H9 (cell line): ENCODE measurements around the gene DNAH8. TPM values are rescaled to one million over a fixed set of nuclear protein-coding genes. Genes with fewer than 3 reads are reported as not detected.

Source experiments
- DNase-seq: peaks from one replicate; pipeline ENCODE4 v3.0.0-alpha.2; 2017
- H2AFZ ChIP-seq: one replicate; pipeline ENCODE4 v1.6.1; 2013; ENCODE audit warnings: mild to moderate bottlenecking, low read length, control low read depth, moderate library complexity
- H2AK5ac ChIP-seq: 2 replicates; pipeline ENCODE4 v1.6.1; 2013; ENCODE audit warnings: low read length, control low read depth, mixed read lengths; ENCODE audit not compliant: insufficient read length
- H2BK120ac ChIP-seq: one replicate; pipeline ENCODE4 v1.6.1; 2013; ENCODE audit warnings: low read depth, mild to moderate bottlenecking, low read length, control low read depth, inconsistent platforms; ENCODE audit not compliant: poor library complexity, severe bottlenecking
- H2BK12ac ChIP-seq: 2 replicates; pipeline ENCODE4 v1.6.1; 2013; ENCODE audit warnings: low read length, control low read depth, mixed read lengths, low read depth; ENCODE audit not compliant: insufficient read length
- H2BK15ac ChIP-seq: 2 replicates; pipeline ENCODE4 v1.6.1; 2013; ENCODE audit warnings: low read depth, low read length, control low read depth
- H2BK20ac ChIP-seq: one replicate; pipeline ENCODE4 v1.6.1; 2013; ENCODE audit warnings: low read depth, mild to moderate bottlenecking, low read length, control low read depth, inconsistent platforms; ENCODE audit not compliant: poor library complexity, severe bottlenecking
- H2BK5ac ChIP-seq: 2 replicates; pipeline ENCODE4 v1.6.1; 2013; ENCODE audit warnings: low read length, control low read depth, mixed read lengths; ENCODE audit not compliant: insufficient read length
- H3K14ac ChIP-seq: 2 replicates; pipeline ENCODE4 v1.6.1; 2013; ENCODE audit warnings: low read length, control low read depth; ENCODE audit not compliant: insufficient read depth
- H3K18ac ChIP-seq: 2 replicates; pipeline ENCODE4 v1.6.1; 2013; ENCODE audit warnings: low read depth, mild to moderate bottlenecking, mixed read lengths, low read length, control low read depth; ENCODE audit not compliant: insufficient read length
- H3K23ac ChIP-seq: 2 replicates; pipeline ENCODE4 v1.6.1; 2013; ENCODE audit warnings: low read length, control low read depth, mixed read lengths, low read depth; ENCODE audit not compliant: insufficient read length
- H3K23me2 ChIP-seq: 2 replicates; pipeline ENCODE4 v1.6.1; 2013; ENCODE audit warnings: low read depth, mild to moderate bottlenecking, mixed read lengths, low read length, control low read depth; ENCODE audit not compliant: insufficient read length, poor library complexity, severe bottlenecking
- H3K27ac ChIP-seq: 2 replicates; pipeline ENCODE4 v1.5.1; 2013; ENCODE audit warnings: low read length, control low read depth, mixed read lengths, low read depth; ENCODE audit not compliant: insufficient read length
- H3K27me3 ChIP-seq: 2 replicates; pipeline ENCODE4 v1.6.1; 2013; ENCODE audit warnings: low read length, control low read depth, inconsistent platforms; ENCODE audit not compliant: insufficient read depth
- H3K4ac ChIP-seq: 2 replicates; pipeline ENCODE4 v1.6.1; 2013; ENCODE audit warnings: low read depth, mild to moderate bottlenecking, control low read depth, inconsistent platforms, low read length, moderate library complexity
- H3K4me1 ChIP-seq: 2 replicates; pipeline ENCODE4 v1.6.1; 2013; ENCODE audit warnings: low read length, control low read depth, inconsistent platforms; ENCODE audit not compliant: insufficient read depth
- H3K4me2 ChIP-seq: 2 replicates; pipeline ENCODE4 v1.6.1; 2013; ENCODE audit warnings: low read length, control low read depth, mixed read lengths; ENCODE audit not compliant: insufficient read length, insufficient read depth
- H3K56ac ChIP-seq: 2 replicates; pipeline ENCODE4 v1.6.1; 2013; ENCODE audit warnings: low read depth, mild to moderate bottlenecking, mixed read lengths, low read length, control low read depth; ENCODE audit not compliant: insufficient read length
- H3K79me1 ChIP-seq: 2 replicates; pipeline ENCODE4 v1.6.1; 2013; ENCODE audit warnings: low read depth, mild to moderate bottlenecking, moderate library complexity, low read length, control low read depth, inconsistent platforms; ENCODE audit not compliant: insufficient read depth, poor library complexity, severe bottlenecking
- H3K79me2 ChIP-seq: 2 replicates; pipeline ENCODE4 v1.6.1; 2013; ENCODE audit warnings: low read length, control low read depth, inconsistent platforms; ENCODE audit not compliant: insufficient read depth
- H3K9ac ChIP-seq: 2 replicates; pipeline ENCODE4 v1.6.1; 2013; ENCODE audit warnings: low read length, control low read depth, mixed read lengths; ENCODE audit not compliant: insufficient read length; ENCODE audit errors: extremely low read depth
- H3K9me3 ChIP-seq: one replicate; pipeline ENCODE4 v1.6.1; 2013; ENCODE audit warnings: low read depth, low read length, inconsistent platforms; ENCODE audit not compliant: control insufficient read depth
- H3T11ph ChIP-seq: one replicate; pipeline ENCODE4 v1.6.1; 2013; ENCODE audit warnings: mild to moderate bottlenecking, low read length, control low read depth, inconsistent platforms
- H4K20me1 ChIP-seq: one replicate; pipeline ENCODE4 v1.6.1; 2013; ENCODE audit not compliant: control insufficient read depth, insufficient read length, insufficient read depth
- H4K5ac ChIP-seq: 2 replicates; pipeline ENCODE4 v1.6.1; 2013; ENCODE audit warnings: low read depth, mild to moderate bottlenecking, mixed read lengths, low read length, control low read depth; ENCODE audit not compliant: insufficient read length
- H4K8ac ChIP-seq: replicated peaks from 2 replicates; pipeline ENCODE4 v1.6.1; 2013; ENCODE audit warnings: low read length, control low read depth, mixed read lengths, low read depth; ENCODE audit not compliant: insufficient read length
- H4K91ac ChIP-seq: 2 replicates; pipeline ENCODE4 v1.6.1; 2013; ENCODE audit warnings: low read depth, mild to moderate bottlenecking, moderate library complexity, mixed read lengths, low read length, control low read depth; ENCODE audit not compliant: insufficient read length
- H3K27ac Mint-ChIP-seq, 3 experiments: 2 replicates in 2 of 3; 3 replicates in 1 of 3; pipeline ENCODE4 v1.8.0; 2020 to 2021; ENCODE audit warnings: mixed read lengths in 3 of 3, mild to moderate bottlenecking in 1 of 3, moderate library complexity in 1 of 3
- H3K27me3 Mint-ChIP-seq: 2 replicates; pipeline ENCODE4 v1.8.0; 2021; ENCODE audit warnings: low read depth, mild to moderate bottlenecking, moderate library complexity, mixed read lengths
- H3K36me3 Mint-ChIP-seq, 3 experiments: 2 replicates in 2 of 3; 3 replicates in 1 of 3; pipeline ENCODE4 v1.8.0; 2020 to 2021; ENCODE audit warnings: low read depth in 3 of 3, mixed read lengths in 3 of 3; ENCODE audit not compliant: insufficient read depth in 1 of 3
- H3K4me1 Mint-ChIP-seq, 2 experiments: 2 replicates each; pipeline ENCODE4 v1.8.0; 2020; ENCODE audit warnings: mixed read lengths in 2 of 2
- H3K4me3 Mint-ChIP-seq, 2 experiments: 2 replicates in 1 of 2; 3 replicates in 1 of 2; pipeline ENCODE4 v1.8.0; 2020 to 2021; ENCODE audit warnings: mild to moderate bottlenecking in 2 of 2, mixed read lengths in 2 of 2, moderate library complexity in 1 of 2
- H3K9me3 Mint-ChIP-seq, 2 experiments: 2 replicates in 1 of 2; 3 replicates in 1 of 2; pipeline ENCODE4 v1.8.0; 2020; ENCODE audit warnings: mild to moderate bottlenecking in 2 of 2, mixed read lengths in 2 of 2, moderate library complexity in 1 of 2
- total RNA-seq: library from RNA; stranded (reverse); gene quantifications from 2 replicates; pipeline ENCODE4 v1.2.1, GENCODE V29; 2021
- TF ChIP-seq, protein P1 (sequence below): fragments of 200-600 bp; sonication (generic); conservative IDR thresholded peaks from 3 replicates; pipeline ENCODE4 v1.8.0; 2021; ENCODE audit warnings: antibody characterized with exemption, mild to moderate bottlenecking

Gene DNAH8
- total RNA-seq, 1 experiment from 2014 or later, result not detected

DNA sequence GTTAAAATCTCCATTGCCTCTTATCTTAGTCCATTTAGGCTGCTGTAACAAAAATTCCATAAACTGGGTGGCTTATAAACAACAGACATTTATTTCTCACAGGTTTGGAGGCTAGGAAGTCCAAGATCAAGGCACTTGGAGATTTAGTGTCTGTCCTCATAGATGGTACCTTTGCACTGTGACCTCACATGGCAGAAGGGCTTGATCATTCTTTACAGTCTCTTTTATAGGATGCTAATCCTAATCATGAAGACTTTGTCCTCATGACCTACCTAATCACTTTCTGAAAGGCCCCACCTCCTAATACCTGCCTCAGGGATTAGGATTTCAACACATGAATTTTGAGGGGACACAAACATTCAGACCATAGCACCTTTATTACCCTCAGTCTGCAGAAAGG, 18.8 kb upstream of the DNAH8 start:
- H3K4me1 Mint-ChIP-seq, result peaks cover 10 to 11% of the 10 kb centered on the region in 2 experiments; a peak in 3 of 4 replicates
- Histone ChIP-seq H3K14ac (no peak overlapping the region), H3K18ac (no peak overlapping the region), H4K5ac (no peak overlapping the region), H3K79me2 (peaks cover 18% of the 10 kb centered on the region; the same call in 1 of the 2 replicates), H3K27me3 (no peaks in the 10 kb centered on the region), H3K4me2 (no peak overlapping the region), H2BK120ac (no peak overlapping the region), H2BK5ac (no peak overlapping the region), H2BK20ac (no peak overlapping the region), H3K79me1 (peaks cover 7% of the 10 kb centered on the region), H3K4ac (no peak overlapping the region), H3K23me2 (no peaks in the 10 kb centered on the region), H2AK5ac (no peak overlapping the region), H4K20me1 (no peaks in the 10 kb centered on the region), H3K27ac (no peak overlapping the region), H3K9ac (no peak overlapping the region), H2BK15ac (no peak overlapping the region), H2AFZ (no peak overlapping the region), H2BK12ac (no peak overlapping the region), H4K91ac (no peak overlapping the region), H3K56ac (no peak overlapping the region), H3K9me3 (no peaks in the 10 kb centered on the region), H3K23ac (no peak overlapping the region), H3T11ph (no peak overlapping the region), H3K4me1 (no peaks in the 10 kb centered on the region; the same call in 1 of the 2 replicates), H4K8ac (no peak overlapping the region)
- no peak overlapping the region for H3K4me3 Mint-ChIP-seq
- no peak for DNase-seq
- H3K9me3 Mint-ChIP-seq, result peaks cover 13 to 17% of the 10 kb centered on the region in 2 experiments
- no peaks in the 10 kb centered on the region for H3K27me3 Mint-ChIP-seq
- TF ChIP-seq, protein P1, sequence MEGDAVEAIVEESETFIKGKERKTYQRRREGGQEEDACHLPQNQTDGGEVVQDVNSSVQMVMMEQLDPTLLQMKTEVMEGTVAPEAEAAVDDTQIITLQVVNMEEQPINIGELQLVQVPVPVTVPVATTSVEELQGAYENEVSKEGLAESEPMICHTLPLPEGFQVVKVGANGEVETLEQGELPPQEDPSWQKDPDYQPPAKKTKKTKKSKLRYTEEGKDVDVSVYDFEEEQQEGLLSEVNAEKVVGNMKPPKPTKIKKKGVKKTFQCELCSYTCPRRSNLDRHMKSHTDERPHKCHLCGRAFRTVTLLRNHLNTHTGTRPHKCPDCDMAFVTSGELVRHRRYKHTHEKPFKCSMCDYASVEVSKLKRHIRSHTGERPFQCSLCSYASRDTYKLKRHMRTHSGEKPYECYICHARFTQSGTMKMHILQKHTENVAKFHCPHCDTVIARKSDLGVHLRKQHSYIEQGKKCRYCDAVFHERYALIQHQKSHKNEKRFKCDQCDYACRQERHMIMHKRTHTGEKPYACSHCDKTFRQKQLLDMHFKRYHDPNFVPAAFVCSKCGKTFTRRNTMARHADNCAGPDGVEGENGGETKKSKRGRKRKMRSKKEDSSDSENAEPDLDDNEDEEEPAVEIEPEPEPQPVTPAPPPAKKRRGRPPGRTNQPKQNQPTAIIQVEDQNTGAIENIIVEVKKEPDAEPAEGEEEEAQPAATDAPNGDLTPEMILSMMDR, result no peak
- peaks cover 34 to 45% (median 45%) of the 10 kb centered on the region in 3 experiments for H3K36me3 Mint-ChIP-seq
- no peak overlapping the region for H3K27ac Mint-ChIP-seq
